ENCODE results near the gene SCUBE3.

SCUBE3 gene

GRCh38 chr6:35231563-35231962 is 17.8 kb downstream of the SCUBE3 start:
- DNase-seq (ENCODE audit: low read depth): no peak
- no peak for TF ChIP-seq CTCF (IDR thresholded peaks at IDR 0.05; ENCODE audit: low read depth, low read length, missing control alignments)
- H3K4me3 ChIP-seq (ENCODE audit: low read depth, low read length): no peak overlapping the region

GRCh38 chr6:35234901-35235300 is 21.1 kb downstream of the SCUBE3 start:
- H3K4me3 ChIP-seq (ENCODE audit: low read depth, low read length): no peak overlapping the region
- no peak for TF ChIP-seq CTCF (IDR thresholded peaks at IDR 0.05; ENCODE audit: low read depth, low read length, missing control alignments)
- no peak for DNase-seq (ENCODE audit: low read depth)

GRCh38 chr6:35236223-35236622 is 22.5 kb downstream of the SCUBE3 start:
- no peak for TF ChIP-seq CTCF (IDR thresholded peaks at IDR 0.05; ENCODE audit: low read depth, low read length, missing control alignments)
- no peak overlapping the region for H3K4me3 ChIP-seq (ENCODE audit: low read depth, low read length)
- DNase-seq (ENCODE audit: low read depth): no peak

GRCh38 chr6:35237476-35237875 is 23.7 kb downstream of the SCUBE3 start:
- H3K4me3 ChIP-seq (ENCODE audit: low read depth, low read length): no peak overlapping the region
- TF ChIP-seq CTCF (IDR thresholded peaks at IDR 0.05; ENCODE audit: low read depth, low read length, missing control alignments): no peak
- DNase-seq (ENCODE audit: low read depth): no peak

GRCh38 chr6:35238843-35239289 is 25.1 kb downstream of the SCUBE3 start:
- no peak overlapping the region for H3K4me3 ChIP-seq (ENCODE audit: low read depth, low read length)
- no peak for TF ChIP-seq CTCF (IDR thresholded peaks at IDR 0.05; ENCODE audit: low read depth, low read length, missing control alignments)
- no peak for DNase-seq (ENCODE audit: low read depth)

- TF ChIP-seq CTCF (IDR thresholded peaks at IDR 0.05; ENCODE audit: low read depth, low read length, missing control alignments): no peak
- no peak overlapping the region for H3K4me3 ChIP-seq (ENCODE audit: low read depth, low read length)
- DNase-seq (ENCODE audit: low read depth): no peak
These were observed 25.8 kb downstream of the SCUBE3 start for GRCh38 chr6:35239581-35239980.
